HCT116 (cell line): Measurements from ENCODE around the gene LIM2.

ENCODE experiments used
- EGR1 ChIP-seq: IDR thresholded peaks from 2 replicates; pipeline ENCODE4 v1.6.1; 2012; ENCODE audit warnings: low read depth
- FOSL1 ChIP-seq: IDR thresholded peaks from 2 replicates; pipeline ENCODE4 v1.6.1; 2012; ENCODE audit warnings: low read depth
- JUND ChIP-seq: IDR thresholded peaks from 2 replicates; pipeline ENCODE4 v1.6.1; 2012
- POLR2AphosphoS5 ChIP-seq: IDR thresholded peaks from 2 replicates; pipeline ENCODE4 v1.6.1; 2011; ENCODE audit warnings: mild to moderate bottlenecking, low read depth, low read length, moderate library complexity
- ZNF274 ChIP-seq: fragments of 200-500 bp; sonication (Bioruptor generic); IDR thresholded peaks from 2 replicates; pipeline ENCODE4 v1.6.1; 2014; ENCODE audit warnings: mild to moderate bottlenecking, low read depth, low read length, inconsistent platforms
- TF ChIP-seq, protein P1 (sequence below), 3 experiments: fragments of 200-600 bp in 1 of 3; sonication (generic) in 1 of 3; IDR thresholded peaks in 2 of 3; conservative IDR thresholded peaks in 1 of 3; 2 replicates each; pipeline ENCODE4 v1.5.1; 2012 to 2017; ENCODE audit warnings: low read depth in 2 of 3, low read length in 2 of 3, antibody characterized with exemption in 1 of 3, borderline replicate concordance in 1 of 3, control low read depth in 1 of 3, mild to moderate bottlenecking in 1 of 3, mixed read lengths in 1 of 3, mixed run types in 1 of 3, moderate library complexity in 1 of 3; ENCODE audit not compliant: insufficient read depth in 1 of 3

DNA sequence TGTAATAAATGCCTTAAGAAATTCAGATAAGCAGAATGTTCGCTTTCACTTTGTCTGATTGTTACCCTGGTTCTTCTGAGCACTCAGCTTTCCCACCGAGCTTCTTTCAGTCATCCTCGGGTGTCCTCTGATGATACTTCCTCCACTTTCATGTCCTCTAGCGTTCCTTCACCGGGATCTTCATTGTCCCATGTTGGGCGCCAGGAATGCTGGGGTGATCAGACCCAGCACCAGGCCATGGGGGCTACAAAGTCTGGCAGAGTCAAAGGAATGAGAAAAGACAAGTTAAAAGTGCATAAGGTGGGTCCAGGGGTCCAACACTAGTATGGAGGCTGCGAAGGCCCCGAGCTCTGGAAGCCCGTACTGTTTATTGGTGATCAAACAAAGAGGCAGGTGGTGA is 14.3 kb upstream of the LIM2 start:
- TF ChIP-seq, protein P1, sequence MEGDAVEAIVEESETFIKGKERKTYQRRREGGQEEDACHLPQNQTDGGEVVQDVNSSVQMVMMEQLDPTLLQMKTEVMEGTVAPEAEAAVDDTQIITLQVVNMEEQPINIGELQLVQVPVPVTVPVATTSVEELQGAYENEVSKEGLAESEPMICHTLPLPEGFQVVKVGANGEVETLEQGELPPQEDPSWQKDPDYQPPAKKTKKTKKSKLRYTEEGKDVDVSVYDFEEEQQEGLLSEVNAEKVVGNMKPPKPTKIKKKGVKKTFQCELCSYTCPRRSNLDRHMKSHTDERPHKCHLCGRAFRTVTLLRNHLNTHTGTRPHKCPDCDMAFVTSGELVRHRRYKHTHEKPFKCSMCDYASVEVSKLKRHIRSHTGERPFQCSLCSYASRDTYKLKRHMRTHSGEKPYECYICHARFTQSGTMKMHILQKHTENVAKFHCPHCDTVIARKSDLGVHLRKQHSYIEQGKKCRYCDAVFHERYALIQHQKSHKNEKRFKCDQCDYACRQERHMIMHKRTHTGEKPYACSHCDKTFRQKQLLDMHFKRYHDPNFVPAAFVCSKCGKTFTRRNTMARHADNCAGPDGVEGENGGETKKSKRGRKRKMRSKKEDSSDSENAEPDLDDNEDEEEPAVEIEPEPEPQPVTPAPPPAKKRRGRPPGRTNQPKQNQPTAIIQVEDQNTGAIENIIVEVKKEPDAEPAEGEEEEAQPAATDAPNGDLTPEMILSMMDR (IDR thresholded peaks at IDR 0.05 in 2 of 3, conservative IDR thresholded peaks at IDR 0.05 in 1 of 3; ENCODE audit: borderline replicate concordance in 1 of 3, insufficient read depth in 1 of 3, low read depth in 2 of 3, low read length in 2 of 3), result no peak
- TF ChIP-seq EGR1, result no peak
- TF ChIP-seq JUND, result no peak
- no peak for TF ChIP-seq POLR2AphosphoS5
- TF ChIP-seq ZNF274, result no peak
- TF ChIP-seq FOSL1, result no peak
